ENCODE data around the gene EFNA5.

GRCh38 chr5:107566986-107567385 is 103.8 kb downstream of the EFNA5 start:
- TF ChIP-seq GABPA (IDR thresholded peaks at IDR 0.05 in 1 of 2, conservative IDR thresholded peaks at IDR 0.05 in 1 of 2) (no peak), CTCF (IDR thresholded peaks at IDR 0.05; ENCODE audit: low read depth, low read length, missing input control) (no peak), YY1 (IDR thresholded peaks at IDR 0.05) (no peak), RAD21 (IDR thresholded peaks at IDR 0.05) (no peak), HNF4A (conservative IDR thresholded peaks at IDR 0.05) (no peak), REST (IDR thresholded peaks at IDR 0.05) (no peak)

Data from liver (tissue), 3 donors.